OCI-LY1 (cell line): Measurements from ENCODE around the gene EN1.

ENCODE experiments used
- H2AFZ ChIP-seq: fragments of 200-600 bp; sonication (generic), shearing (Covaris generic); 2 replicates; pipeline ENCODE4 v1.6.0; 2014; ENCODE audit warnings: antibody characterized with exemption, mild to moderate bottlenecking, low read length
- H3F3A ChIP-seq: fragments of 200-600 bp; sonication (generic), shearing (Covaris generic); 2 replicates; pipeline ENCODE4 v1.6.0; 2014; ENCODE audit warnings: mild to moderate bottlenecking, antibody characterized with exemption, low read length, moderate library complexity; ENCODE audit not compliant: insufficient read depth
- H3K27ac ChIP-seq: fragments of 200-600 bp; sonication (generic); 2 replicates; pipeline ENCODE4 v1.5.1; 2014; ENCODE audit warnings: low read length, mixed run types, mild to moderate bottlenecking, low read depth; ENCODE audit not compliant: poor library complexity, severe bottlenecking
- H3K27me3 ChIP-seq: fragments of 200-600 bp; sonication (generic); 2 replicates; pipeline ENCODE4 v1.6.0; 2014; ENCODE audit warnings: antibody characterized with exemption, mild to moderate bottlenecking, low read length, moderate library complexity; ENCODE audit not compliant: insufficient read depth
- H3K36me3 ChIP-seq: fragments of 200-600 bp; sonication (generic); 2 replicates; pipeline ENCODE4 v1.6.1; 2014; ENCODE audit warnings: mild to moderate bottlenecking, antibody characterized with exemption, low read length, moderate library complexity, mixed read lengths; ENCODE audit not compliant: insufficient read depth
- H3K4me1 ChIP-seq: fragments of 200-600 bp; sonication (generic); 2 replicates; pipeline ENCODE4 v1.5.1; 2014; ENCODE audit warnings: mild to moderate bottlenecking, low read length, moderate library complexity; ENCODE audit not compliant: insufficient read depth, severe bottlenecking
- H3K4me2 ChIP-seq: fragments of 200-600 bp; sonication (generic), shearing (Covaris generic); 2 replicates; pipeline ENCODE4 v1.6.1; 2014; ENCODE audit warnings: low read length
- H3K4me3 ChIP-seq: fragments of 200-600 bp; sonication (generic); 2 replicates; pipeline ENCODE4 v1.5.1; 2014; ENCODE audit warnings: low read length, low read depth, mild to moderate bottlenecking, mixed read lengths; ENCODE audit not compliant: poor library complexity, severe bottlenecking
- H3K79me2 ChIP-seq: fragments of 200-600 bp; shearing (Covaris generic); 2 replicates; pipeline ENCODE4 v1.6.1; 2016; ENCODE audit warnings: mixed run types, low read length, mixed read lengths; ENCODE audit not compliant: insufficient read depth
- H3K9ac ChIP-seq: fragments of 200-600 bp; sonication (generic), shearing (Covaris generic); 2 replicates; pipeline ENCODE4 v1.6.1; 2014; ENCODE audit warnings: mild to moderate bottlenecking, low read length, mixed read lengths
- H3K9me2 ChIP-seq: fragments of 200-600 bp; sonication (generic), shearing (Covaris generic); 2 replicates; pipeline ENCODE4 v1.6.1; 2014; ENCODE audit warnings: low read depth, mild to moderate bottlenecking, low read length, mixed read lengths
- H3K9me3 ChIP-seq: fragments of 200-600 bp; shearing (Covaris generic); 2 replicates; pipeline ENCODE4 v1.6.1; 2014; ENCODE audit warnings: low read length, mixed read lengths
- H4K20me1 ChIP-seq: fragments of 200-600 bp; sonication (generic), shearing (Covaris generic); 2 replicates; pipeline ENCODE4 v1.6.0; 2016; ENCODE audit warnings: mild to moderate bottlenecking, low read length; ENCODE audit not compliant: insufficient read depth
- EZH2 ChIP-seq: fragments of 200-600 bp; sonication (generic), shearing (Covaris generic); IDR thresholded peaks from 2 replicates; pipeline ENCODE4 v1.8.0; 2017; ENCODE audit warnings: borderline replicate concordance, mixed run types, mild to moderate bottlenecking, antibody characterized with exemption, low read length, moderate library complexity, mixed read lengths
- TF ChIP-seq, protein P1 (sequence below): fragments of 200-600 bp; sonication (generic), shearing (Covaris generic); IDR thresholded peaks from 2 replicates; pipeline ENCODE4 v1.5.1; 2017; ENCODE audit warnings: mild to moderate bottlenecking, antibody characterized with exemption, low read length, moderate library complexity, mixed read lengths

The EN1 gene

DNA sequence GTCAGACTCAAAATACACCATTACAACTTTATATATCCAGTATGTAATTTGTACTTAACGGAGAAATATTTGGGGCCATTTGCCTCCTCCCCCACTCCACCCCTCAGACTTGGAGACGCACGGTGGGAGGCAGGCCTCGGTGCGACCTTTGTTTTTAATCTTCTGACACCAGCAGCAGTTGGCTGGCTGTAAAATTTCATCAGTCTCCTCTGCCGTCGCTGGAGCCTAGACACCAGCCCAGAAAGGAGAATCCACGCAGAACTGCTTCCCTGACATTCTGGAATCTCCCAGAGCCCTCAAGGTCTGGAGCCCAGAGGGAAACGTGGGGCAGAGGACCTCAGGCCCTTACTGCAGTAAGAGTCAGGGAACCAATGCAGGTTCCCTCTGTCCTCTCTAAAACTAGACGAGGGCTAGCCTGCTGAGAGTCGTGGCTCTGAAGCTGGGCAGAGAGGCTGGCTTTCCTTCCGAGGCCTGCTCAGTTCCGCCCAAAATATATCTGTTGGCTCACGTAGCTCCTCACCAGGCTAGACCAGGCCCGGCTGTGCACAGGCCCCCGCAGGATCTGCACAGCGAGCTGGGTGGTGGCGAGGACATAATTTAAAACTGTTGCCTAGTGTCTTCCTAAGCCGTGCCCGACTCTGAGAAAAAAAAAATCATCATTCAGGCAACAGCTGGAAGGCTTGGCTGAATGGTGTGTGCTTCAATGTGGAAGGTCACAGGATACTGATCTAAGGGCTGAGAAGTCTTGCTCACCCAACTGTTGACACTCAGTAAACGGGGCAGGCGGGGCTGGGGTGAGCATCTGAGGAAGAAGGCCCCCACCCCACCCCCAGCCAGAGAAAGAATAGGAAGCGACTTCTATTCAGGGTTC lies 40.4 kb downstream of the EN1 start:
- Histone ChIP-seq H3K79me2 (no peaks in the 10 kb centered on the region), H3K4me2 (no peak overlapping the region), H3K9me3 (no peaks in the 10 kb centered on the region), H3K4me1 (no peaks in the 10 kb centered on the region), H3F3A (no peaks in the 10 kb centered on the region), H3K4me3 (no peak overlapping the region), H3K27ac (no peak overlapping the region), H3K9ac (no peak overlapping the region), H2AFZ (no peak overlapping the region), H4K20me1 (no peaks in the 10 kb centered on the region), H3K27me3 (0 out of 2 replicates have a peak, but pooled peaks cover 5% of the 10 kb centered on the region), H3K36me3 (no peaks in the 10 kb centered on the region), H3K9me2 (no peaks in the 10 kb centered on the region)
- TF ChIP-seq EZH2, result no peak
- TF ChIP-seq, protein P1, sequence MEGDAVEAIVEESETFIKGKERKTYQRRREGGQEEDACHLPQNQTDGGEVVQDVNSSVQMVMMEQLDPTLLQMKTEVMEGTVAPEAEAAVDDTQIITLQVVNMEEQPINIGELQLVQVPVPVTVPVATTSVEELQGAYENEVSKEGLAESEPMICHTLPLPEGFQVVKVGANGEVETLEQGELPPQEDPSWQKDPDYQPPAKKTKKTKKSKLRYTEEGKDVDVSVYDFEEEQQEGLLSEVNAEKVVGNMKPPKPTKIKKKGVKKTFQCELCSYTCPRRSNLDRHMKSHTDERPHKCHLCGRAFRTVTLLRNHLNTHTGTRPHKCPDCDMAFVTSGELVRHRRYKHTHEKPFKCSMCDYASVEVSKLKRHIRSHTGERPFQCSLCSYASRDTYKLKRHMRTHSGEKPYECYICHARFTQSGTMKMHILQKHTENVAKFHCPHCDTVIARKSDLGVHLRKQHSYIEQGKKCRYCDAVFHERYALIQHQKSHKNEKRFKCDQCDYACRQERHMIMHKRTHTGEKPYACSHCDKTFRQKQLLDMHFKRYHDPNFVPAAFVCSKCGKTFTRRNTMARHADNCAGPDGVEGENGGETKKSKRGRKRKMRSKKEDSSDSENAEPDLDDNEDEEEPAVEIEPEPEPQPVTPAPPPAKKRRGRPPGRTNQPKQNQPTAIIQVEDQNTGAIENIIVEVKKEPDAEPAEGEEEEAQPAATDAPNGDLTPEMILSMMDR, result no peak

DNA sequence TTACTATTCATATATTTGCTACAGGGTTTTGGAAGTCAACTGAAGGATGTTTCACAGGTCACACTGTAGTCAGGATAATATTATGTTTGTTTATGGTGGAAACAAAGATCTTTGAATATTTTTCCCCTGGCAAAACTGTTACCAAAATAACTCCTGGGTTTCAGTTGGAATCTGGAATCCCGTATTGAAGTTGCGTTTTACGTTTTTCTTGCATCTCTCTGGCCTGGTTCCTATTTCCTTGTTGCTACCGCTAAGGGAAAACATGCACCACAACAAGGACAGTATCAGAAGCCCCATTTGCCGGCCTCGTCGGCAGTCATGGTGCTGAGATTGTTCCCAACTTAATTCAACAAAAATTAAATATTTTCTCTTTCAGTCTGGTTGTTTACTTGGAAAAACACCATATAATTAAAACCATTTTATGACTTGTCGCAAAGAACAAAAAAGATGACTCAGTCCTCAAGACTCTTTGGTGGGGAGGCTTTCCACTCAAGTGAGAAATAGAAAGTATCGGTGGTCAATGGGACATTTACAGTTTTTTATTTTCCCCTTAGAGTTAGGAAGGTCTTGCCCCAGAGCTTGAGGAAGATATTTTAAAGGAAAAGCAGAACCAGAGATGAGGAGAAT lies 42.3 kb downstream of the EN1 start:
- H3K9me3 ChIP-seq, result no peaks in the 10 kb centered on the region
- no peaks in the 10 kb centered on the region for H3K36me3 ChIP-seq
- 0 out of 2 replicates have a peak, but pooled peaks cover 5% of the 10 kb centered on the region for H3K27me3 ChIP-seq
- TF ChIP-seq EZH2, result no peak
- TF ChIP-seq, protein P1, result no peak
- H3K27ac ChIP-seq, result no peak overlapping the region
- no peak overlapping the region for H2AFZ ChIP-seq
- H3K4me3 ChIP-seq, result no peak overlapping the region
- H3K79me2 ChIP-seq, result no peaks in the 10 kb centered on the region
- no peaks in the 10 kb centered on the region for H3K9me2 ChIP-seq
- H3K4me1 ChIP-seq, result no peaks in the 10 kb centered on the region
- H3F3A ChIP-seq, result no peaks in the 10 kb centered on the region
- no peaks in the 10 kb centered on the region for H4K20me1 ChIP-seq
- H3K9ac ChIP-seq, result no peak overlapping the region
- no peak overlapping the region for H3K4me2 ChIP-seq

DNA sequence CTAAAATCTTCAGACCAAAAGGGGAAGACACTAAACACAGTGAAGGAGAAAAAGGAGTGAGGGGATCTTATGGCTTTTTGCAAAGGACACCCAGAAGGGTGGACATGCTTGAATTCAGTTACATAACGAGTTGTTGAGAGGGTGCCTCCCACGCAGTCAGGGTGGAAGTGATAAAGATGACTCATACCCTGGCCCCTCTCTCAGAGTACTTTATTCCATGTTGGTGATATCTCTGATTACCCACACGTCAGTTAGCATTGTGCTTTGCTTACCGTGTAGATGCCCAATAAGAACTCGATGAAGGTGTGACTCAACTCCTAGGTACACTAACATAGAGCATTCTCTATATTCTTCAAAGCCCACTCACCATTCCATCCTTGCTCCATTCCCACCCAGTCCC lies 44.4 kb downstream of the EN1 start:
- 0 out of 2 replicates have a peak, but pooled peaks cover 5% of the 10 kb centered on the region for H3K27me3 ChIP-seq
- H3K27ac ChIP-seq, result no peak overlapping the region
- no peaks in the 10 kb centered on the region for H4K20me1 ChIP-seq
- no peaks in the 10 kb centered on the region for H3K79me2 ChIP-seq
- H3K4me1 ChIP-seq, result no peaks in the 10 kb centered on the region
- H3F3A ChIP-seq, result no peaks in the 10 kb centered on the region
- no peak overlapping the region for H2AFZ ChIP-seq
- no peak overlapping the region for H3K9ac ChIP-seq
- H3K4me3 ChIP-seq, result no peak overlapping the region
- H3K9me3 ChIP-seq, result no peaks in the 10 kb centered on the region
- no peaks in the 10 kb centered on the region for H3K9me2 ChIP-seq
- no peaks in the 10 kb centered on the region for H3K36me3 ChIP-seq
- H3K4me2 ChIP-seq, result no peak overlapping the region
- TF ChIP-seq EZH2, result no peak
- TF ChIP-seq, protein P1, result no peak
